Mesenchymal stem cell (in vitro differentiated cells and primary cell): ENCODE results near the gene CD109.
A peak's percentile ranks its signal among the peaks of the same experiment; 100 is the strongest.

Source experiments
- DNase-seq: peaks from one replicate; pipeline ENCODE4 v3.0.0-alpha.2; 2013
- H2AFZ ChIP-seq: one replicate; pipeline ENCODE4 v1.6.1; 2013; ENCODE audit warnings: low read depth, mild to moderate bottlenecking, control low read depth, inconsistent platforms, low read length, moderate library complexity
- H2AK5ac ChIP-seq: 2 replicates; pipeline ENCODE4 v1.6.1; 2013; ENCODE audit warnings: low read length, moderate library complexity, mild to moderate bottlenecking, inconsistent platforms; ENCODE audit not compliant: severe bottlenecking
- H2BK120ac ChIP-seq: one replicate; pipeline ENCODE4 v1.6.1; 2013; ENCODE audit warnings: low read depth, mild to moderate bottlenecking, inconsistent platforms, low read length, moderate library complexity
- H2BK12ac ChIP-seq, 2 experiments: one replicate each; pipeline ENCODE4 v1.6.1; 2013; ENCODE audit warnings: inconsistent platforms in 2 of 2, low read length in 2 of 2, mild to moderate bottlenecking in 2 of 2, moderate library complexity in 2 of 2, control low read depth in 1 of 2
- H2BK15ac ChIP-seq: one replicate; pipeline ENCODE4 v1.6.1; 2013; ENCODE audit warnings: mild to moderate bottlenecking, low read depth, inconsistent platforms; ENCODE audit not compliant: poor library complexity, severe bottlenecking
- H2BK5ac ChIP-seq: 2 replicates; pipeline ENCODE4 v1.6.1; 2013; ENCODE audit warnings: low read depth, mild to moderate bottlenecking, low read length, control low read depth, inconsistent platforms; ENCODE audit not compliant: poor library complexity, severe bottlenecking
- H3K14ac ChIP-seq, 2 experiments: one replicate each; pipeline ENCODE4 v1.6.1; 2013; ENCODE audit warnings: inconsistent platforms in 2 of 2, low read length in 2 of 2, control low read depth in 1 of 2, mild to moderate bottlenecking in 1 of 2, moderate library complexity in 1 of 2
- H3K18ac ChIP-seq, 2 experiments: one replicate each; pipeline ENCODE4 v1.6.1; 2013; ENCODE audit warnings: inconsistent platforms in 2 of 2, low read length in 2 of 2, control low read depth in 1 of 2, low read depth in 1 of 2, mild to moderate bottlenecking in 1 of 2
- H3K23ac ChIP-seq, 2 experiments: one replicate each; pipeline ENCODE4 v1.6.1; 2013; ENCODE audit warnings: inconsistent platforms in 2 of 2, low read length in 2 of 2, mild to moderate bottlenecking in 2 of 2, moderate library complexity in 2 of 2, control low read depth in 1 of 2
- H3K27ac ChIP-seq: 2 replicates; pipeline ENCODE4 v1.5.1; 2013; ENCODE audit warnings: mild to moderate bottlenecking, moderate library complexity, low read length, control low read depth, inconsistent platforms; ENCODE audit not compliant: poor library complexity, severe bottlenecking
- H3K27me3 ChIP-seq, 2 experiments: 2 replicates each; pipeline versions ENCODE4 v1.6.1 to v1.7.0; 2013; ENCODE audit warnings: low read length in 2 of 2, mild to moderate bottlenecking in 2 of 2, moderate library complexity in 2 of 2, control low read depth in 1 of 2, inconsistent platforms in 1 of 2; ENCODE audit not compliant: control insufficient read depth in 1 of 2, insufficient read depth in 1 of 2
- H3K36me3 ChIP-seq, 2 experiments: 2 replicates each; pipeline versions ENCODE4 v1.6.1 to v1.7.0; 2013; ENCODE audit warnings: low read length in 2 of 2, control low read depth in 1 of 2, inconsistent platforms in 1 of 2, low read depth in 1 of 2, mild to moderate bottlenecking in 1 of 2; ENCODE audit not compliant: insufficient read depth in 2 of 2, control insufficient read depth in 1 of 2
- H3K4ac ChIP-seq, 2 experiments: one replicate each; pipeline ENCODE4 v1.6.1; 2013; ENCODE audit warnings: inconsistent platforms in 2 of 2, low read length in 2 of 2, mild to moderate bottlenecking in 2 of 2, moderate library complexity in 2 of 2, control low read depth in 1 of 2, low read depth in 1 of 2
- H3K4me1 ChIP-seq: 2 replicates; pipeline ENCODE4 v1.6.1; 2013; ENCODE audit warnings: low read depth, low read length, control low read depth; ENCODE audit not compliant: control insufficient read depth, insufficient read depth
- H3K4me2 ChIP-seq: 2 replicates; pipeline ENCODE4 v1.6.1; 2013; ENCODE audit warnings: low read length, mild to moderate bottlenecking, inconsistent platforms; ENCODE audit not compliant: poor library complexity, severe bottlenecking
- H3K4me3 ChIP-seq, 2 experiments: 2 replicates each; pipeline versions ENCODE4 v1.5.1 to v1.7.0; 2013; ENCODE audit warnings: low read length in 2 of 2, mild to moderate bottlenecking in 2 of 2, control low read depth in 1 of 2, low read depth in 1 of 2; ENCODE audit not compliant: insufficient read depth in 1 of 2
- H3K79me1 ChIP-seq: replicated peaks from 2 replicates; pipeline ENCODE4 v1.6.1; 2013; ENCODE audit warnings: mild to moderate bottlenecking, control low read depth, low read length, inconsistent platforms; ENCODE audit not compliant: poor library complexity, severe bottlenecking
- H3K9ac ChIP-seq: 2 replicates; pipeline ENCODE4 v1.7.0; 2013; ENCODE audit warnings: mild to moderate bottlenecking, low read length, moderate library complexity
- H3K9me3 ChIP-seq: 2 replicates; pipeline ENCODE4 v1.7.0; 2013; ENCODE audit warnings: mild to moderate bottlenecking, low read length; ENCODE audit not compliant: control insufficient read depth
- H4K8ac ChIP-seq: one replicate; pipeline ENCODE4 v1.6.1; 2013; ENCODE audit warnings: inconsistent platforms, mild to moderate bottlenecking, low read length, moderate library complexity
- H4K91ac ChIP-seq: one replicate; pipeline ENCODE4 v1.6.1; 2013; ENCODE audit warnings: mild to moderate bottlenecking, low read length, inconsistent platforms
- WGBS: methylation state at CpG from one replicate; pipeline ENCODE4 v1.1.7; 2013; ENCODE audit warnings: mixed read lengths; 5-methylcytosine and 5-hydroxymethylcytosine counted together

CD109 gene

DNA sequence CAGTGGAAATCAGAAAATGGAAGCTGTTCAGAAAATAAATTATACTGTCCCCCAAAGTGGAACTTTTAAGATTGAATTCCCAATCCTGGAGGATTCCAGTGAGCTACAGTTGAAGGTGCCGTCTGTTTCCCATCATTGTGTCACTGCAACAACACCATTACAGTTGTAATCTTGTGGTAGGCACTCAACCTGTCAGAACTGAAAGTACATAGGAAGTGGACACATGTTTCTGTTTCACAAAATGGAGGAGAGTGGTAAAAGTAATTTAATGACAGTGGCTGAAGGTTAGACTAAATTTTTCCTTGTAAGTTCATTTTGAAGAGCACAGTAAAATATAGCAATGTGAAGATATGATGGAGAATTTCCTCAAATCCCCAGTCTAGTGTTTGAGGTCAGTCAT is 70.0 kb downstream of the CD109 start:
- Histone ChIP-seq H3K4ac (no peak overlapping the region), H3K14ac (no peak overlapping the region), H3K23ac (no peak overlapping the region), H3K4me2 (no peak overlapping the region), H3K9ac (no peak overlapping the region), H3K4me1 (no peaks in the 10 kb centered on the region), H2BK12ac (no peak overlapping the region), H4K91ac (peak overlapping the region; percentile 50), H2BK15ac (no peak overlapping the region), H3K36me3 (peaks cover 0 to 86% of the 10 kb centered on the region in 2 experiments), H3K4me3 (no peak overlapping the region), H3K18ac (no peak overlapping the region), H4K8ac (no peak overlapping the region), H2AK5ac (no peak overlapping the region), H2BK120ac (no peak overlapping the region), H3K9me3 (no peaks in the 10 kb centered on the region), H3K27ac (no peak overlapping the region), H2BK5ac (no peak overlapping the region), H3K27me3 (no peaks in the 10 kb centered on the region), H3K79me1 (no peaks in the 10 kb centered on the region), H2AFZ (no peak overlapping the region)
- DNase-seq: no peak
- WGBS: 94% methylated on average over 1 of the region's 1 CpG

DNA sequence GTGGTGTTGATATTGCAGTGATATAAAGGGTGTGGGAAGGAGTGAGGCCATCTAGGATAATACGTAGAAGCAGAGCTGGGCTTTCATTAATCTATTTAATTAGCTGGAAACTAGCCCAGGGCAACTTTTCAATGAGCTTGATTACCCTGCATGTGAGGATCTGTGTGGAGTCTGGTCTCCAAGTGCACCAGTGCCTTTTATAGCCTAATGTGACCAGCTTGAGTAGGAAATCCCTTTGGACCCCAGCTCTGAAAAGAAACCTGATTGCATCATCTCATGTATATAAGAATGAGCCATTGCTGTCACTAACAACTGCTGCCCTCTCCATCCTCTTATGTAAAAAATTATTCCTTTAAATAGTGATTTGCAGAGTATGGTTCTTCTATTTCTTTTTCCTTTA is 72.6 kb downstream of the CD109 start:
- no peak overlapping the region for H2AFZ ChIP-seq
- H3K27me3 ChIP-seq: no peaks in the 10 kb centered on the region
- peaks cover 2% of the 10 kb centered on the region for H3K9me3 ChIP-seq
- no peak overlapping the region for H2AK5ac ChIP-seq
- H3K4ac ChIP-seq: no peak overlapping the region
- H2BK5ac ChIP-seq: no peak overlapping the region
- H3K14ac ChIP-seq: no peak overlapping the region
- no peaks in the 10 kb centered on the region for H3K79me1 ChIP-seq
- no peak overlapping the region for H2BK120ac ChIP-seq
- no peak overlapping the region for H2BK15ac ChIP-seq
- H3K4me3 ChIP-seq: no peak overlapping the region
- H3K27ac ChIP-seq: no peak overlapping the region
- H4K8ac ChIP-seq: no peak overlapping the region
- no peaks in the 10 kb centered on the region for H3K4me1 ChIP-seq
- WGBS: 80% methylated on average over 1 of the region's 1 CpG
- no peak overlapping the region for H4K91ac ChIP-seq
- H2BK12ac ChIP-seq: no peak overlapping the region
- DNase-seq: no peak
- H3K9ac ChIP-seq: no peak overlapping the region
- H3K36me3 ChIP-seq: peaks cover 0 to 83% of the 10 kb centered on the region in 2 experiments
- no peak overlapping the region for H3K23ac ChIP-seq
- H3K18ac ChIP-seq: no peak overlapping the region
- no peak overlapping the region for H3K4me2 ChIP-seq

GRCh38 chr6:73769976-73770375 is 74.0 kb downstream of the CD109 start:
- Histone ChIP-seq H3K23ac (no peak overlapping the region), H3K9me3 (peaks cover 2% of the 10 kb centered on the region), H3K4me2 (no peak overlapping the region), H2BK5ac (no peak overlapping the region), H4K8ac (no peak overlapping the region), H3K9ac (no peak overlapping the region), H4K91ac (no peak overlapping the region), H3K4ac (no peak overlapping the region), H3K27me3 (no peaks in the 10 kb centered on the region), H3K36me3 (peaks cover 0 to 71% of the 10 kb centered on the region in 2 experiments), H2BK15ac (no peak overlapping the region), H3K18ac (no peak overlapping the region), H3K14ac (no peak overlapping the region), H3K4me1 (no peaks in the 10 kb centered on the region), H3K27ac (no peak overlapping the region), H3K4me3 (no peak overlapping the region), H3K79me1 (no peaks in the 10 kb centered on the region), H2BK12ac (no peak overlapping the region), H2AFZ (no peak overlapping the region), H2AK5ac (no peak overlapping the region), H2BK120ac (no peak overlapping the region)
- 86% methylated on average over 1 of the region's 1 CpG for WGBS
- no peak for DNase-seq

GRCh38 chr6:73774311-73774774 is 78.3 kb downstream of the CD109 start:
- Histone ChIP-seq H2BK5ac (no peak overlapping the region), H3K36me3 (peaks cover 0 to 28% of the 10 kb centered on the region in 2 experiments), H2AFZ (no peak overlapping the region), H3K79me1 (peaks cover 5% of the 10 kb centered on the region), H4K91ac (no peak overlapping the region), H3K4me2 (peak overlapping the region; percentile 46), H3K4ac (no peak overlapping the region), H2BK120ac (no peak overlapping the region), H3K4me3 (peak overlapping the region in 1 of 2 experiments; percentile 48), H2AK5ac (no peak overlapping the region), H4K8ac (peak overlapping the region; percentile 89), H3K18ac (peak overlapping the region; percentile 59 to 70), H3K27ac (peak overlapping the region; percentile 90), H3K14ac (no peak overlapping the region), H3K27me3 (no peaks in the 10 kb centered on the region), H3K23ac (no peak overlapping the region), H3K4me1 (no peaks in the 10 kb centered on the region), H3K9ac (peak overlapping the region; percentile 40), H3K9me3 (peaks cover 2% of the 10 kb centered on the region), H2BK12ac (no peak overlapping the region), H2BK15ac (no peak overlapping the region)
- DNase-seq: peak; percentile 96
- WGBS: 0% methylated on average over 1 of the region's 1 CpG
